ENCODE results near the gene EGFL6.

Gene EGFL6

DNA sequence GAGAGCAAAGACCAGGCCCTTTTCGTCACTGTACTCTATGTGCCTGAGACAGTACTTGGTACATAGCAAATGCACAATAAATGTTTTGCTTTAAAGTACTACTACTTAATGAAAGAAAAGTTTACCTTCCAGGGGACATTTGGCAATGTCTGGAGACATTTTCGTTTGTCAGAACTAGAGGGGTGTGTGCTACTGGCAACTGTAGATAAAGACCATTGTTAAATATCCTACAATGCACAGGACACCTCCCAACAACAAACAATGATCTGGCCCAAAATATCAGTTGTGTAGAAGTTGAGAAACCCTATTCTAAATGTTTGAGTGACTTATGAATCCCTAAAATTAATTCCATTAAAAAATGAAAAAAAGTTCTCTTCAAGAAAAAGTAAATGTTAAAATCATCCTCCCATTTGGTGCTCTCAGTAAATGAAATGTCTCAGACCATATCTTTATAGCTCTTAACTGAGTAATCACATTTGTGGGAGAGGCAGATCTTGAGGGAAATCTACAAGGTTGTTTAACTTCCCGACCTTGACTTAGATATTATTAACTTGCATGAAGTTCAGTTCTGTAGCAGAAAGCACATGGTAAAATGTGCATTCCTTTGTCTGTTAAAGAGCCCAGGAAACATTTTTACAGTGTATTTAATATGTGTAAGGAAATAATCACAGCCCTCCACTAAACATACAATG, 18.5 kb downstream of the EGFL6 start:
- TF ChIP-seq, protein P1, sequence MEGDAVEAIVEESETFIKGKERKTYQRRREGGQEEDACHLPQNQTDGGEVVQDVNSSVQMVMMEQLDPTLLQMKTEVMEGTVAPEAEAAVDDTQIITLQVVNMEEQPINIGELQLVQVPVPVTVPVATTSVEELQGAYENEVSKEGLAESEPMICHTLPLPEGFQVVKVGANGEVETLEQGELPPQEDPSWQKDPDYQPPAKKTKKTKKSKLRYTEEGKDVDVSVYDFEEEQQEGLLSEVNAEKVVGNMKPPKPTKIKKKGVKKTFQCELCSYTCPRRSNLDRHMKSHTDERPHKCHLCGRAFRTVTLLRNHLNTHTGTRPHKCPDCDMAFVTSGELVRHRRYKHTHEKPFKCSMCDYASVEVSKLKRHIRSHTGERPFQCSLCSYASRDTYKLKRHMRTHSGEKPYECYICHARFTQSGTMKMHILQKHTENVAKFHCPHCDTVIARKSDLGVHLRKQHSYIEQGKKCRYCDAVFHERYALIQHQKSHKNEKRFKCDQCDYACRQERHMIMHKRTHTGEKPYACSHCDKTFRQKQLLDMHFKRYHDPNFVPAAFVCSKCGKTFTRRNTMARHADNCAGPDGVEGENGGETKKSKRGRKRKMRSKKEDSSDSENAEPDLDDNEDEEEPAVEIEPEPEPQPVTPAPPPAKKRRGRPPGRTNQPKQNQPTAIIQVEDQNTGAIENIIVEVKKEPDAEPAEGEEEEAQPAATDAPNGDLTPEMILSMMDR (IDR thresholded peaks at IDR 0.05; ENCODE audit: extremely low read depth, insufficient read depth, missing control alignments), result no peak
- in situ Hi-C loops (cut with MboI; ENCODE audit: low pct_unique_long_range_greater_than_20kb, low sequenced_read_pairs, unreplicated experiment), result loop anchor here (25.0 kb wide), 1 partner anchor 99 kb away; the partner anchor contains the start of gene RAB9A
- DNase-seq (ENCODE audit: low spot score), result no peak

DNA sequence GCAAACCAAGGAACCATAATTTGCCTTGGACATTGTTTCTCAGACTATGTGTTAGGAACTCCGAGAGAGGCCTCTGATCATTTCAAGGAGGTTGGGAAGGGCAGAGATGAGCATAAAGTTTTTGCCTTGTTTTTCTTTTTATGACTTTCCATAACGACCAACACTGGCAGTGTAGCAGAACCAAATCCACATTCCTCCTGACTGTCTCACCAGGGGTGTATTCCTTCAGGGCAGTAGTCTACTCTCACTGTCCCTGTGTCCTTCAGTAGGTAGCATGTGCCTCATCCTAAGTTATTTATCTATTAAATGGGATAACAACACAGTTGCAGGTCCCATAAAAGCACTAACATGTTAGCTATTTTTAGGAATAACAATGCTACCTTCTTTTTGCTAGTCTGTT, 20.8 kb downstream of the EGFL6 start:
- no peak for DNase-seq (ENCODE audit: low spot score)
- TF ChIP-seq, protein P1 (IDR thresholded peaks at IDR 0.05; ENCODE audit: extremely low read depth, insufficient read depth, missing control alignments), result no peak
- in situ Hi-C loops (cut with MboI; ENCODE audit: low pct_unique_long_range_greater_than_20kb, low sequenced_read_pairs, unreplicated experiment), result loop anchor here (25.0 kb wide), 1 partner anchor 97 kb away; the partner anchor contains the start of gene RAB9A

DNA sequence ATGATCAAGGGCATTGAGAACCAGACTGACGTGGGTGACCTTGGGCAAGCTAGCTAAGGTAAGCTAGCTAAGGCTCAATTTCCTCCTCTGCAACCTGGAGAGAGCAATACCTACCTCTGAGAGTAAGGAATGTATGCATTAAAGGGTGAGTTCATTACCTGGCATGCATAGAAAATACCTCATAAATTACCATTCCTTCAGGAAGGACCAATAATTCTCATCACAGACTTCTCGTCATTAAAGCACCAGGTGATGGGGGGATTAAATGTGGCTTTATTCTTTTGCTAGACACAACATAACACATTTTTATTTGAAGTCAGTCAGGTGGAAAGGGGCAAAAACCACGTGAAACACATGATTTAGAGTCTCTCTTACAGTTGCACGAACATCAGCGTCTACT, 21.5 kb downstream of the EGFL6 start:
- no peak for DNase-seq (ENCODE audit: low spot score)
- TF ChIP-seq, protein P1 (IDR thresholded peaks at IDR 0.05; ENCODE audit: extremely low read depth, insufficient read depth, missing control alignments), result no peak
- in situ Hi-C loops (cut with MboI; ENCODE audit: low pct_unique_long_range_greater_than_20kb, low sequenced_read_pairs, unreplicated experiment), result loop anchor here (25.0 kb wide), 1 partner anchor 96 kb away; the partner anchor contains the start of gene RAB9A

DNA sequence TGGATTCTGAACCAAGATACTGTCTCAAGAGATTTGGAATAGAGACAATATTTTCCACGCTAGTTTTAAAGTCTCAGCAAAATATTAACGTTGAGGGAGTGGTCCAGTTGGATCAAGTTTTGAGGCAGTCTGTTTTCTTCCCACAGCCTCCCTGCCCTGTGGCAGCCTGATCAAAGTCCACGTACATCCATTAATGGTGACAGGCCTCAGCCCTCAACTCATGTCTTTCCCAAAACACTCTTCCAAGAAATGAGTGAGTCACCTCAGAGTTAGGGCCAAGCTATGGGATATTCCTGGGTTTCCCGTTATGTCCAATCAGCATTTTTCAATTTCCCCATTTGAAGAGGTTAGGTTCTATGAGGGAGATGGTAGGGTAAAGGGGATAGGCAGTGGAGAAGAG, 28.5 kb downstream of the EGFL6 start:
- no peak for DNase-seq (ENCODE audit: low spot score)
- in situ Hi-C loops (cut with MboI; ENCODE audit: low pct_unique_long_range_greater_than_20kb, low sequenced_read_pairs, unreplicated experiment), result loop anchor here (25.0 kb wide), 1 partner anchor 89 kb away; the partner anchor contains the start of gene RAB9A
- TF ChIP-seq, protein P1 (IDR thresholded peaks at IDR 0.05; ENCODE audit: extremely low read depth, insufficient read depth, missing control alignments), result no peak

DNA sequence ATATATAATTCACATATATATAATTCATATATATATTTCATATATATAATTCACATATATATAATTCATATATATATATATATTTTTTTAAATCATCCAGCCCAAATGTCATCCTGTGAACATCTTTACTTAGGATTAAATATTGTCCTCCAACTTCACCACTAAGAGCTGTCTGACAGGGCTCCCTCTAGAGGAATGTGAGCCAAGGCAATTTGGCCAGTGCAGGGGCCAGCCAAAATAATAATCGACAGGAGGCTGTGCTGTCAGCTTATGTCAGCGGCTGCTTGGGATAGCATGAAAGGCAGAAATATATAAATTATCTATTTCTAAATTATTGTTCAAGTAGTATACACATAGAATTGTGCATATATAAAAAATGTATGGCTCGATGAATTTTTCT, 29.5 kb downstream of the EGFL6 start:
- in situ Hi-C loops (cut with MboI; ENCODE audit: low pct_unique_long_range_greater_than_20kb, low sequenced_read_pairs, unreplicated experiment), result loop anchor here (25.0 kb wide), 1 partner anchor 88 kb away; the partner anchor contains the start of gene RAB9A
- no peak for DNase-seq (ENCODE audit: low spot score)
- TF ChIP-seq, protein P1 (IDR thresholded peaks at IDR 0.05; ENCODE audit: extremely low read depth, insufficient read depth, missing control alignments), result peak; percentile 50

DNA sequence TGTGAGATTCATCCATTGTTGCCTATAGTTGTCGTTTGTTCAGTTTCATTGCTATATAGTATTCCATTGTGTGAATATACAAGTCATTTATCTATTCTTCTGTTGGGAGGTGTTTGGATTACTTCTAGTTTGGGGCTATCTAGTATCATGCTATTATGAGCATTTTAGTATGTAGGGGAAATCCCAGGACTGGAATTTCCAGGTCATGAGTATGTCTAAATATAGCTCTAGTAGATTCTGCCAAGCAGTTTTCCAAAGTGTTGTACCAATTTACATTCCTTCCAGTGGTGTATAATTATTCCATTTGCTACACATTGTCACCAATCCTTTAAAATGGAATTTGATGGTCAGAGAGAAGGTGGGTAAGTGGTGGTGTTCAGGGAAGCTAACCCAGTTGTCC, 30.1 kb downstream of the EGFL6 start:
- TF ChIP-seq, protein P1 (IDR thresholded peaks at IDR 0.05; ENCODE audit: extremely low read depth, insufficient read depth, missing control alignments), result no peak
- in situ Hi-C loops (cut with MboI; ENCODE audit: low pct_unique_long_range_greater_than_20kb, low sequenced_read_pairs, unreplicated experiment), result loop anchor here (25.0 kb wide), 1 partner anchor 88 kb away; the partner anchor contains the start of gene RAB9A
- DNase-seq (ENCODE audit: low spot score), result no peak

All from GM13977 (cell line).